ENCODE results near the gene PAN2.

GRCh38 chr12:56299308-56299852, 34.4 kb downstream of the PAN2 start:
- TF ChIP-seq POLR2A (IDR thresholded peaks at IDR 0.05; ENCODE audit: low read depth, low read length), result no peak
- TF ChIP-seq POLR2AphosphoS5 (IDR thresholded peaks at IDR 0.05; ENCODE audit: low read length), result no peak
- no peak for TF ChIP-seq EGR1 (IDR thresholded peaks at IDR 0.05; ENCODE audit: borderline replicate concordance in 1 of 2, low read depth in 2 of 2, low read length in 2 of 2)
- no peak for TF ChIP-seq ELK1 (IDR thresholded peaks at IDR 0.05; ENCODE audit: low read depth, low read length)
- TF ChIP-seq CTCF (IDR thresholded peaks at IDR 0.05 in 2 of 3, conservative IDR thresholded peaks at IDR 0.05 in 1 of 3; ENCODE audit: control insufficient read depth in 2 of 3, extremely low read depth in 1 of 3, insufficient read depth in 1 of 3, low read depth in 3 of 3, low read length in 3 of 3), result no peak
- TF ChIP-seq NR2C2 (IDR thresholded peaks at IDR 0.05; ENCODE audit: borderline replicate concordance, control insufficient read depth, insufficient read length, low read depth), result no peak
- peak; percentile 88 for TF ChIP-seq RAD51 (IDR thresholded peaks at IDR 0.05)
- no peak for TF ChIP-seq RELA (IDR thresholded peaks at IDR 0.05; ENCODE audit: borderline replicate concordance, partially characterized antibody)
- no peak for TF ChIP-seq ZNF274 (IDR thresholded peaks at IDR 0.05; ENCODE audit: insufficient read depth, insufficient read length)
- no peak for TF ChIP-seq HDAC6 (IDR thresholded peaks at IDR 0.05; ENCODE audit: unreplicated experiment)
- TF ChIP-seq CHD1 (IDR thresholded peaks at IDR 0.05; ENCODE audit: low read depth, low read length), result no peak
- TF ChIP-seq ZNF687 (IDR thresholded peaks at IDR 0.05), result no peak
- TF ChIP-seq, protein P1, sequence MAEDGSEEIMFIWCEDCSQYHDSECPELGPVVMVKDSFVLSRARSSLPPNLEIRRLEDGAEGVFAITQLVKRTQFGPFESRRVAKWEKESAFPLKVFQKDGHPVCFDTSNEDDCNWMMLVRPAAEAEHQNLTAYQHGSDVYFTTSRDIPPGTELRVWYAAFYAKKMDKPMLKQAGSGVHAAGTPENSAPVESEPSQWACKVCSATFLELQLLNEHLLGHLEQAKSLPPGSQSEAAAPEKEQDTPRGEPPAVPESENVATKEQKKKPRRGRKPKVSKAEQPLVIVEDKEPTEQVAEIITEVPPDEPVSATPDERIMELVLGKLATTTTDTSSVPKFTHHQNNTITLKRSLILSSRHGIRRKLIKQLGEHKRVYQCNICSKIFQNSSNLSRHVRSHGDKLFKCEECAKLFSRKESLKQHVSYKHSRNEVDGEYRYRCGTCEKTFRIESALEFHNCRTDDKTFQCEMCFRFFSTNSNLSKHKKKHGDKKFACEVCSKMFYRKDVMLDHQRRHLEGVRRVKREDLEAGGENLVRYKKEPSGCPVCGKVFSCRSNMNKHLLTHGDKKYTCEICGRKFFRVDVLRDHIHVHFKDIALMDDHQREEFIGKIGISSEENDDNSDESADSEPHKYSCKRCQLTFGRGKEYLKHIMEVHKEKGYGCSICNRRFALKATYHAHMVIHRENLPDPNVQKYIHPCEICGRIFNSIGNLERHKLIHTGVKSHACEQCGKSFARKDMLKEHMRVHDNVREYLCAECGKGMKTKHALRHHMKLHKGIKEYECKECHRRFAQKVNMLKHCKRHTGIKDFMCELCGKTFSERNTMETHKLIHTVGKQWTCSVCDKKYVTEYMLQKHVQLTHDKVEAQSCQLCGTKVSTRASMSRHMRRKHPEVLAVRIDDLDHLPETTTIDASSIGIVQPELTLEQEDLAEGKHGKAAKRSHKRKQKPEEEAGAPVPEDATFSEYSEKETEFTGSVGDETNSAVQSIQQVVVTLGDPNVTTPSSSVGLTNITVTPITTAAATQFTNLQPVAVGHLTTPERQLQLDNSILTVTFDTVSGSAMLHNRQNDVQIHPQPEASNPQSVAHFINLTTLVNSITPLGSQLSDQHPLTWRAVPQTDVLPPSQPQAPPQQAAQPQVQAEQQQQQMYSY (CRISPR knock-in tag; IDR thresholded peaks at IDR 0.05), result no peak
- no peak for TF ChIP-seq ZNF24 (IDR thresholded peaks at IDR 0.05)
